K562 (cell line): ENCODE measurements around the gene PMPCA. TPM values are rescaled to one million over a fixed set of nuclear protein-coding genes. Genes with fewer than 3 reads are reported as not detected.

Experiments
- ATAC-seq: fragments of 200-7000 bp; cut with Tn5 transposase; 3 replicates; pipeline ENCODE4 v1.9.1; 2020; ENCODE audit warnings: moderate library complexity
- BruUV-seq: library from RNA; stranded (reverse); fragments of 400-500 nt; replicated peaks from 2 replicates; lab custom pipeline; 2021; lab: Mats Ljungman, UMichigan
- CTCF ChIA-PET: fragments of 300-600 bp; formaldehyde crosslinking; extraction: SDS; loops from one replicate; lab custom pipeline; 2021; ENCODE audit warnings: low intra/inter-chr PET ratio; lab: Yijun Ruan, JAX
- POLR2A ChIA-PET: fragments of 300-600, 350-650 bp; sonication (Branson Sonifier 250); formaldehyde crosslinking; extraction: SDS; loops from one replicate; lab custom pipeline; 2021; ENCODE audit warnings: antibody characterized with exemption, inconsistent platforms; lab: Yijun Ruan, JAX
- DNase-seq, 4 experiments: peaks; one replicate each; pipeline versions ENCODE4 v3.0.0 to v3.0.0-alpha.2; 2011 to 2018; ENCODE audit warnings: low spot score in 3 of 4, mixed read lengths in 3 of 4; ENCODE audit errors: extremely low read depth in 1 of 4
- FAIRE-seq: peaks from 2 replicates; lab custom pipeline; 2011; peaks lifted over from hg19 to GRCh38; lab: Jason Lieb, UNC
- H2AFZ ChIP-seq: 2 replicates; pipeline ENCODE4 v1.6.0; 2011; ENCODE audit warnings: low read depth, low read length, control low read depth, inconsistent platforms
- H3K27ac ChIP-seq: fragments of 200-600 bp; 3 replicates; pipeline ENCODE4 v1.8.0; 2011; ENCODE audit warnings: low read depth, mild to moderate bottlenecking, control low read depth, inconsistent platforms, low read length, moderate library complexity, mixed read lengths; ENCODE audit errors: extremely low read depth
- H3K27me3 ChIP-seq, 2 experiments: fragments of 300-600 bp in 1 of 2; 2 replicates in 1 of 2; 3 replicates in 1 of 2; pipeline versions ENCODE4 v1.6.0 to v1.8.0; 2011; ENCODE audit warnings: inconsistent platforms in 2 of 2, low read length in 2 of 2, mild to moderate bottlenecking in 1 of 2, mixed read lengths in 1 of 2, moderate library complexity in 1 of 2; ENCODE audit not compliant: control insufficient read depth in 2 of 2, insufficient read depth in 2 of 2
- H3K36me3 ChIP-seq: fragments of 300-600 bp; 3 replicates; pipeline ENCODE4 v1.8.0; 2011; ENCODE audit warnings: mild to moderate bottlenecking, low read length, inconsistent platforms; ENCODE audit not compliant: control insufficient read depth, insufficient read depth
- H3K4me1 ChIP-seq, 2 experiments: fragments of 200-600 bp in 1 of 2; replicated peaks in 1 of 2; 2 replicates in 1 of 2; 3 replicates in 1 of 2; pipeline versions ENCODE4 v1.5.1 to v1.8.0; 2011; ENCODE audit warnings: inconsistent platforms in 2 of 2, low read length in 2 of 2, mild to moderate bottlenecking in 1 of 2, mixed read lengths in 1 of 2, moderate library complexity in 1 of 2; ENCODE audit not compliant: control insufficient read depth in 2 of 2, insufficient read depth in 2 of 2
- H3K4me2 ChIP-seq: 2 replicates; pipeline ENCODE4 v1.6.1; 2011; ENCODE audit warnings: low read length, control low read depth, inconsistent platforms, mixed read lengths; ENCODE audit not compliant: insufficient read depth
- H3K4me3 ChIP-seq: fragments of 200-600 bp; sonication (generic), shearing (Covaris generic); 2 replicates; pipeline ENCODE4 v1.5.1; 2016; ENCODE audit warnings: control low read depth, inconsistent platforms
- H3K79me2 ChIP-seq: fragments of 200-600 bp; 3 replicates; pipeline ENCODE4 v1.8.0; 2011; ENCODE audit warnings: low read length, inconsistent platforms; ENCODE audit not compliant: control insufficient read depth, insufficient read depth
- H3K9ac ChIP-seq, 2 experiments: 2 replicates each; pipeline versions ENCODE4 v1.6.0 to v1.6.1; 2011; ENCODE audit warnings: low read depth in 2 of 2, low read length in 2 of 2, control low read depth in 1 of 2, inconsistent platforms in 1 of 2, mild to moderate bottlenecking in 1 of 2, mixed read lengths in 1 of 2; ENCODE audit not compliant: insufficient read depth in 1 of 2
- H3K9me1 ChIP-seq: one replicate; pipeline ENCODE4 v1.6.0; 2011; ENCODE audit warnings: inconsistent platforms, mild to moderate bottlenecking, low read length, moderate library complexity; ENCODE audit not compliant: control insufficient read depth, insufficient read depth
- H3K9me3 ChIP-seq: replicated peaks from 2 replicates; pipeline ENCODE4 v1.5.1; 2011; ENCODE audit warnings: low read depth, low read length, inconsistent platforms; ENCODE audit not compliant: control insufficient read depth, insufficient read depth
- H4K20me1 ChIP-seq: replicated peaks from 2 replicates; pipeline ENCODE4 v1.6.1; 2011; ENCODE audit warnings: low read length, inconsistent platforms, mixed read lengths; ENCODE audit not compliant: control insufficient read depth, insufficient read depth
- ASH1L ChIP-seq: fragments of 450-650 bp; IDR thresholded peaks from 2 replicates; pipeline ENCODE4 v1.6.1; 2018; ENCODE audit warnings: borderline replicate concordance, mild to moderate bottlenecking, low read depth; ENCODE audit not compliant: partially characterized antibody
- CC2D1A ChIP-seq: fragments of 450-650 bp; IDR thresholded peaks from 2 replicates; pipeline ENCODE4 v1.6.1; 2017; ENCODE audit warnings: mild to moderate bottlenecking
- CSDE1 ChIP-seq, 2 experiments: fragments of 450-650 bp; IDR thresholded peaks; 2 replicates each; pipeline ENCODE4 v1.6.1; 2016; ENCODE audit warnings: mild to moderate bottlenecking in 1 of 2
- GABPB2 ChIP-seq: fragments of 250-450 bp; sonication (Bioruptor Pico); conservative IDR thresholded peaks from 2 replicates; pipeline ENCODE4 v1.5.1; 2021; ENCODE audit warnings: mild to moderate bottlenecking
- HDAC6 ChIP-seq: IDR thresholded peaks from 2 replicates; pipeline ENCODE4 v1.6.1; 2012; ENCODE audit warnings: low read depth, mild to moderate bottlenecking, control low read depth, inconsistent platforms, low read length, moderate library complexity
- HMGN3 ChIP-seq: IDR thresholded peaks from 2 replicates; pipeline ENCODE4 v1.6.1; 2011; ENCODE audit warnings: borderline replicate concordance, low read depth, mild to moderate bottlenecking, mixed read lengths, low read length; ENCODE audit not compliant: insufficient read length; ENCODE audit errors: extremely low read depth
- ILK ChIP-seq: fragments of 450-650 bp; IDR thresholded peaks from 2 replicates; pipeline ENCODE4 v1.6.1; 2016; ENCODE audit warnings: missing genetic modification characterization, low read depth, mild to moderate bottlenecking, missing compliant biosample characterization, moderate library complexity, borderline replicate concordance
- IRF2 ChIP-seq: sonication (generic); formaldehyde crosslinking; IDR thresholded peaks from 2 replicates; pipeline ENCODE4 v1.8.1; 2022; ENCODE audit warnings: mild to moderate bottlenecking, missing genetic modification reagents
- MTA1 ChIP-seq: fragments of 450-650 bp; IDR thresholded peaks from 2 replicates; pipeline ENCODE4 v1.6.1; 2017; ENCODE audit warnings: borderline replicate concordance
- NFATC3 ChIP-seq: fragments of 450-650 bp; IDR thresholded peaks from 2 replicates; pipeline ENCODE4 v1.6.1; 2017; ENCODE audit warnings: mild to moderate bottlenecking
- NR1H2 ChIP-seq: sonication (generic); formaldehyde crosslinking; IDR thresholded peaks from 2 replicates; pipeline ENCODE4 v1.4.0; 2020; ENCODE audit warnings: mild to moderate bottlenecking, missing genetic modification reagents
- POLR2G ChIP-seq: fragments of 200-400 bp; formaldehyde crosslinking; IDR thresholded peaks from 2 replicates; pipeline ENCODE4 v1.6.1; 2017; ENCODE audit warnings: low read depth, mild to moderate bottlenecking, antibody characterized with exemption, low read length, moderate library complexity
- RBFOX2 ChIP-seq: fragments of 200-400 bp; formaldehyde crosslinking; IDR thresholded peaks from 2 replicates; pipeline ENCODE4 v1.6.1; 2017; ENCODE audit warnings: low read depth, mild to moderate bottlenecking, low read length, moderate library complexity
- RBM22 ChIP-seq: fragments of 200-400 bp; formaldehyde crosslinking; IDR thresholded peaks from 2 replicates; pipeline ENCODE4 v1.6.1; 2018; ENCODE audit warnings: low read length, low read depth; ENCODE audit not compliant: poor library complexity, severe bottlenecking
- RFX7 ChIP-seq: fragments of 250-450 bp; sonication (Bioruptor Pico); IDR thresholded peaks from 2 replicates; pipeline ENCODE4 v1.5.1; 2021; ENCODE audit warnings: mild to moderate bottlenecking
- SNRNP70 ChIP-seq: fragments of 200-400 bp; formaldehyde crosslinking; optimal IDR thresholded peaks from 2 replicates; pipeline ENCODE3; 2017; ENCODE audit warnings: low read depth, low read length
- whole genome bisulfite sequencing: fragments of 100-300 bp; shearing (Covaris generic); methylation state at CpG from one replicate; pipeline ENCODE4 v1.1.6; 2016; ENCODE audit warnings: low coverage, mixed read lengths; ENCODE audit not compliant: insufficient coverage; ENCODE audit errors: missing lambda C conversion rate; 5-methylcytosine and 5-hydroxymethylcytosine counted together
- in situ Hi-C: fragments of 300-500 bp; cut with MboI; formaldehyde crosslinking; loops from 4 replicates; pipeline ENCODE4 v1.15.0; 2018; ENCODE audit warnings: inconsistent platforms, mixed read lengths
- intact Hi-C: fragments of 100-400 bp; cut with micrococcal nuclease; formaldehyde crosslinking; loops from 2 replicates; pipeline ENCODE4 v1.14.2; 2022
- polyA plus RNA-seq, 8 experiments: library from polyadenylated mRNA; depleted of rRNA in 4 of 8; stranded (reverse) in 5 of 8; unstranded in 3 of 8; fragments of >200 nt; fragmentation: Nextera tagmentation in 2 of 8; fragmentation: Illumina TruSeq in 1 of 8; extraction: Ambion mirVana in 2 of 8; extraction: Trizol in 1 of 8; gene quantifications; 2 replicates each; pipeline versions ENCODE4 v1.2.1 to v1.2.3, GENCODE V29; 2011 to 2014; ENCODE audit warnings: inconsistent platforms in 1 of 8, missing spikeins in 1 of 8
- total RNA-seq, 7 experiments: library from RNA; depleted of rRNA in 6 of 7; stranded (reverse); fragments of >200 nt in 6 of 7; fragmentation: Illumina TruSeq in 2 of 7; extraction: Trizol in 2 of 7; gene quantifications; 2 replicates each; pipeline versions ENCODE4 v1.2.1 to v1.2.3, GENCODE V29; 2011 to 2021; ENCODE audit warnings: low replicate concordance in 1 of 7
- TF ChIP-seq, protein P1 (sequence below): IDR thresholded peaks from 2 replicates; pipeline ENCODE4 v1.6.1; 2012; ENCODE audit warnings: low read depth, low read length, improper control_type of control experiment, borderline replicate concordance

PMPCA gene
- total and polyA plus RNA-seq, 9 of the 15 experiments (the other 6 are each of a cell fraction or from before 2014, with no cell fraction given), result 23.9 to 143 (median 86.6) TPM

DNA sequence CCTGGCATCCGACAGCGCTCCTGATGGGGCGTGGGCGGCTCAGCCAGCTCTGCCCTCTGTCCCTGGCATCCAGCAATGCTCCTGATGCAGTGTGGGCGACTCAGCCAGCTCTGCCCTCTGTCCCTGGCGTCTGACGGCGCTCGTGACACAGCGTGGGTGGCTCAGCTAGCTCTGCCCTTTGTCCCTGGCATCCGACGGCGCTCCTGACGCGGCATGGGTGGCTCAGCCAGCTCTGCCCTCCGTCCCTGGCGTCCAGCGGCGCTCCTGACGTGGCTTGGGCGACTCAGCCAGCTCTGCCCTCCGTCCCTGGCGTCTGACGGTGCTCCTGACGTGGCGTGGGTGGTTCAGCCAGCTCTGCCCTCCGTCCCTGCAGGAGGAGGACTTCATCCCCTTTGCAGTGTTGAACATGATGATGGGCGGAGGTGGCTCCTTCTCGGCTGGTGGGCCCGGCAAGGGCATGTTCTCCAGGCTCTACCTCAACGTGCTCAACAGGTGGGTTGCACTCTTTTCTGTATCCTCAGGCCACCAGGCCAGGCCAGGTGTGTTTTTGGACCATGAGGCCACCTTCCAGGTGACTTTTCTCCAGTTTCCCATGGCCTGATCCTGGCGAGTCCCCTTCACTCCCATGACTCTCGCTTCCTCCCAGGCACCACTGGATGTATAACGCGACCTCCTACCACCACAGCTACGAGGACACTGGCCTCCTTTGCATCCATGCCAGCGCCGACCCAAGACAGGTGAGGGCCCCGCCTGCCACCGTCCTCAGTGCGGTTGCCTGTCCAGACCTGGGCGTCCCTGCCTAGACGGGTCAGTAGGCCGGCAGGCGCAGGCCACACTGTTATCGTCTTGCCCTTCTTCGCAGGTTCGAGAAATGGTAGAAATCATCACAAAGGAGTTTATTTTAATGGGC, 8.0 kb downstream of the PMPCA start:
- no peak for ATAC-seq
- no peak overlapping the region for H3K9ac ChIP-seq
- no peak for TF ChIP-seq SNRNP70
- TF ChIP-seq NR1H2 (CRISPR knock-in tag), result no peak
- no peak for TF ChIP-seq HMGN3
- TF ChIP-seq CSDE1 (IDR thresholded peaks at IDR 0.05), result no peak
- no peak for TF ChIP-seq CC2D1A
- no peak for TF ChIP-seq NFATC3
- TF ChIP-seq RBM22, result peak; percentile 30
- peak; percentile 60 for TF ChIP-seq POLR2G
- 0 out of 2 replicates have a peak, but pooled peaks have one; percentile 38 for TF ChIP-seq IRF2
- TF ChIP-seq HDAC6, result no peak
- no peak for TF ChIP-seq GABPB2
- no peak for TF ChIP-seq MTA1
- TF ChIP-seq ILK, result no peak
- TF ChIP-seq, protein P1, sequence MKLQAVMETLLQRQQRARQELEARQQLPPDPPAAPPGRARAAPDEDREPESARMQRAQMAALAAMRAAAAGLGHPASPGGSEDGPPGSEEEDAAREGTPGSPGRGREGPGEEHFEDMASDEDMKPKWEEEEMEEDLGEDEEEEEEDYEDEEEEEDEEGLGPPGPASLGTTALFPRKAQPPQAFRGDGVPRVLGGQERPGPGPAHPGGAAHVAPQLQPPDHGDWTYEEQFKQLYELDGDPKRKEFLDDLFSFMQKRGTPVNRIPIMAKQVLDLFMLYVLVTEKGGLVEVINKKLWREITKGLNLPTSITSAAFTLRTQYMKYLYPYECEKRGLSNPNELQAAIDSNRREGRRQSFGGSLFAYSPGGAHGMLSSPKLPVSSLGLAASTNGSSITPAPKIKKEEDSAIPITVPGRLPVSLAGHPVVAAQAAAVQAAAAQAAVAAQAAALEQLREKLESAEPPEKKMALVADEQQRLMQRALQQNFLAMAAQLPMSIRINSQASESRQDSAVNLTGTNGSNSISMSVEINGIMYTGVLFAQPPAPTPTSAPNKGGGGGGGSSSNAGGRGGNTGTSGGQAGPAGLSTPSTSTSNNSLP, result no peak
- TF ChIP-seq RFX7, result no peak
- no peak for TF ChIP-seq ASH1L
- peak; percentile 65 for TF ChIP-seq RBFOX2

More for the DNA sequence above, 8.0 kb downstream of the PMPCA start:
- intact Hi-C loops (no loop called here), in situ Hi-C loops (no loop called here)
- Histone ChIP-seq H4K20me1 (no peaks in the 10 kb centered on the region), H3K4me3 (no peak overlapping the region), H3K79me2 (peaks cover 12% of the 10 kb centered on the region), H3K36me3 (peaks cover 96% of the 10 kb centered on the region), H3K27ac (no peak overlapping the region), H3K9me1 (no peaks in the 10 kb centered on the region), H2AFZ (no peak overlapping the region), H3K9me3 (no peaks in the 10 kb centered on the region; the same call in 1 of the 2 replicates), H3K4me1 (peaks cover 0 to 9% of the 10 kb centered on the region in 2 experiments; a peak in 2 of 5 replicates), H3K4me2 (no peak overlapping the region), H3K27me3 (no peaks in the 10 kb centered on the region)
- no peak for DNase-seq
- ChIA-PET POLR2A (interaction anchor here (0.6 to 1.6 kb wide), 12 partner anchors 7 to 611 kb away, joined by 3 to 6 read pairs (median 3); no protein-coding TSS in a partner anchor), CTCF (no interaction called here)
- no TSS peak for BruUV-seq
- no peak for FAIRE-seq
- 96% methylated on average over 42 of the region's 48 CpGs for WGBS
